GM10266 (cell line): ENCODE data around the gene WDR11.
"Not testable (repeated sequence)": the region's sequence is repeated elsewhere in the genome, so short reads cannot be mapped to it uniquely, and the experiment has no call there.

Experiments used
- DNase-seq: peaks from one replicate; pipeline ENCODE4 v3.0.0; 2012; ENCODE audit errors: extremely low spot score
- CTCF ChIP-seq: IDR thresholded peaks from 2 replicates; pipeline ENCODE4 v1.5.1; 2012; ENCODE audit warnings: mild to moderate bottlenecking, low read depth; ENCODE audit not compliant: control insufficient read depth, insufficient read depth; ENCODE audit errors: missing control alignments

WDR11 gene

GRCh38 chr10:120894556-120894955 is 43.4 kb downstream of the WDR11 start:
- TF ChIP-seq CTCF, result no peak
- no peak for DNase-seq

- no peak for TF ChIP-seq CTCF
- DNase-seq, result no peak
These were observed 46.2 kb downstream of the WDR11 start for GRCh38 chr10:120897343-120897742.

GRCh38 chr10:120905268-120905667 is 54.1 kb downstream of the WDR11 start:
- no peak for DNase-seq
- no peak for TF ChIP-seq CTCF

- TF ChIP-seq CTCF, result no peak
- DNase-seq, result no peak
These were observed 66.5 kb downstream of the WDR11 start for GRCh38 chr10:120917521-120918250.

GRCh38 chr10:120923886-120924285 is 72.7 kb downstream of the WDR11 start:
- not testable (repeated sequence) for DNase-seq

GRCh38 chr10:120926611-120927010 is 75.4 kb downstream of the WDR11 start:
- no peak for TF ChIP-seq CTCF
- no peak for DNase-seq

- DNase-seq, result no peak
These were observed 76.2 kb downstream of the WDR11 start for GRCh38 chr10:120927352-120927751.

More at GRCh38 chr10:120927352-120927751, 76.2 kb downstream of the WDR11 start:
- TF ChIP-seq CTCF, result no peak
